Activated T-cell treated with anti-CD3 and anti-CD28 coated beads, Interleukin-2, amount 50 U/mL, for 48 hours (primary cell): ENCODE measurements around the gene GALNT2.

Experiments
- DNase-seq, 2 experiments: peaks; one replicate each; pipeline ENCODE4 v3.0.0-alpha.2; 2020

GALNT2 gene

GRCh38 chr1:230066466-230067404 is at the start of gene GALNT2:
GALNT2 (plus strand) TSS chr1:230067238; CDS start chr1:230067281, 43 bp downstream.
- peak; percentile 86 to 91 for DNase-seq

GRCh38 chr1:230020451-230020850 is 46.6 kb upstream of the GALNT2 start:
- no peak for DNase-seq

- DNase-seq: no peak
These were observed 44.2 kb upstream of the GALNT2 start for GRCh38 chr1:230022666-230023380.

GRCh38 chr1:230025686-230026085 is 41.4 kb upstream of the GALNT2 start:
- DNase-seq: no peak

- DNase-seq: no peak
These were observed 40.9 kb upstream of the GALNT2 start for GRCh38 chr1:230026139-230026538.

- DNase-seq: no peak
These were observed 40.5 kb upstream of the GALNT2 start for GRCh38 chr1:230026572-230026971.

- DNase-seq: no peak
These were observed 38.3 kb upstream of the GALNT2 start for GRCh38 chr1:230028602-230029223.

- DNase-seq: no peak
These were observed 37.6 kb upstream of the GALNT2 start for GRCh38 chr1:230029244-230029941.

- no peak for DNase-seq
These were observed 36.8 kb upstream of the GALNT2 start for GRCh38 chr1:230030122-230030821.

- no peak for DNase-seq
These were observed 35.9 kb upstream of the GALNT2 start for GRCh38 chr1:230031131-230031530.

- DNase-seq: no peak
These were observed 34.3 kb upstream of the GALNT2 start for GRCh38 chr1:230032516-230033281.

- no peak for DNase-seq
These were observed 29.8 kb upstream of the GALNT2 start for GRCh38 chr1:230037261-230037660.

GRCh38 chr1:230040440-230040839 is 26.6 kb upstream of the GALNT2 start:
- no peak for DNase-seq

- no peak for DNase-seq
These were observed 24.0 kb upstream of the GALNT2 start for GRCh38 chr1:230043081-230043480.

GRCh38 chr1:230044729-230045128 is 22.3 kb upstream of the GALNT2 start:
- no peak for DNase-seq

- DNase-seq: no peak
These were observed 19.7 kb upstream of the GALNT2 start for GRCh38 chr1:230047114-230047865.

- no peak for DNase-seq
These were observed 18.7 kb upstream of the GALNT2 start for GRCh38 chr1:230048322-230048721.

GRCh38 chr1:230048922-230049321 is 18.1 kb upstream of the GALNT2 start:
- DNase-seq: no peak

- DNase-seq: no peak
These were observed 17.3 kb upstream of the GALNT2 start for GRCh38 chr1:230049731-230050130.

- no peak for DNase-seq
These were observed 15.9 kb upstream of the GALNT2 start for GRCh38 chr1:230050973-230051735.
